HFFc6 (cell line): ENCODE data around the gene EME2. TPM values are rescaled to one million over a fixed set of nuclear protein-coding genes. Genes with fewer than 3 reads are reported as not detected.

Source experiments
- DNase-seq: peaks from one replicate; pipeline ENCODE4 v3.0.0-alpha.2; 2018
- H3K27ac Mint-ChIP-seq: 2 replicates; pipeline ENCODE4 v1.8.0; 2020; ENCODE audit warnings: mild to moderate bottlenecking, mixed read lengths
- H3K27me3 Mint-ChIP-seq: 2 replicates; pipeline ENCODE4 v1.8.0; 2021; ENCODE audit warnings: mild to moderate bottlenecking, moderate library complexity, mixed read lengths; ENCODE audit not compliant: insufficient read depth
- H3K36me3 Mint-ChIP-seq: 2 replicates; pipeline ENCODE4 v1.8.0; 2021; ENCODE audit warnings: low read depth, mixed read lengths
- H3K4me1 Mint-ChIP-seq: 2 replicates; pipeline ENCODE4 v1.8.0; 2020; ENCODE audit warnings: low read depth, mixed read lengths
- H3K4me3 Mint-ChIP-seq: 2 replicates; pipeline ENCODE4 v1.8.0; 2020; ENCODE audit warnings: mild to moderate bottlenecking, moderate library complexity, mixed read lengths
- H3K9me3 Mint-ChIP-seq: 2 replicates; pipeline ENCODE4 v1.8.0; 2020; ENCODE audit warnings: mild to moderate bottlenecking, mixed read lengths
- total RNA-seq, 6 experiments: library from RNA; stranded (reverse); fragmentation: NEBNext Ultra II Directional; extraction: Animal tissue kit (Norgen Biotek cat#: 25700); gene quantifications; 2 replicates in 1 of 6; 3 replicates in 5 of 6; pipeline ENCODE4 v1.2.3, GENCODE V29; 2021
- TF ChIP-seq, protein P1 (sequence below): fragments of 200-600 bp; sonication (generic); IDR thresholded peaks from 2 replicates; pipeline ENCODE4 v1.5.0; 2021; ENCODE audit warnings: antibody characterized with exemption, mild to moderate bottlenecking

The EME2 gene
- total RNA-seq, 6 experiments from 2014 or later = 11.4 to 16.1 (median 12.3) TPM

DNA sequence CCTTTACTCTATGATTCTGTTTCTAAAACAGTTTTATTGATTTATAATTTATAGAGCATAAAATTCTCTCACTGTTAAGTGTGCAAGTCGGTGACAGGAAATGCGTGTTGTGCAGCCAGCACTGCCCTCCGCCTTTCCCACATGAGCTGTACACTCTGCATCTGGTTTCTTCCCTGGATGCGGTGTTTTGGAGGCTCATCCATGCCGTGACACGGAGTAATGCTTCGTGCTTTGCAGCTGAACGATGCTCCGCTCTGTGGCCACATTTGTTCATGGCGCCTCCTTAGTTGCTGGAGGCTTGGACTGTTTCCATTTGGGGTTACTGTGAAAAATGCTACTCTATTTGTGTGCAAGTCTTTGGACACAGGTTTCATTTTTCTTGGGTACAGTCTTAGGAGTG lies 28.1 kb downstream of the EME2 start:
- Mint-ChIP-seq H3K9me3 (peaks cover 39% of the 10 kb centered on the region), H3K4me1 (no peaks in the 10 kb centered on the region), H3K27ac (no peak overlapping the region), H3K4me3 (no peak overlapping the region), H3K27me3 (peaks cover 1% of the 10 kb centered on the region; the same call in 1 of the 2 replicates), H3K36me3 (peaks cover 28% of the 10 kb centered on the region)
- TF ChIP-seq, protein P1, sequence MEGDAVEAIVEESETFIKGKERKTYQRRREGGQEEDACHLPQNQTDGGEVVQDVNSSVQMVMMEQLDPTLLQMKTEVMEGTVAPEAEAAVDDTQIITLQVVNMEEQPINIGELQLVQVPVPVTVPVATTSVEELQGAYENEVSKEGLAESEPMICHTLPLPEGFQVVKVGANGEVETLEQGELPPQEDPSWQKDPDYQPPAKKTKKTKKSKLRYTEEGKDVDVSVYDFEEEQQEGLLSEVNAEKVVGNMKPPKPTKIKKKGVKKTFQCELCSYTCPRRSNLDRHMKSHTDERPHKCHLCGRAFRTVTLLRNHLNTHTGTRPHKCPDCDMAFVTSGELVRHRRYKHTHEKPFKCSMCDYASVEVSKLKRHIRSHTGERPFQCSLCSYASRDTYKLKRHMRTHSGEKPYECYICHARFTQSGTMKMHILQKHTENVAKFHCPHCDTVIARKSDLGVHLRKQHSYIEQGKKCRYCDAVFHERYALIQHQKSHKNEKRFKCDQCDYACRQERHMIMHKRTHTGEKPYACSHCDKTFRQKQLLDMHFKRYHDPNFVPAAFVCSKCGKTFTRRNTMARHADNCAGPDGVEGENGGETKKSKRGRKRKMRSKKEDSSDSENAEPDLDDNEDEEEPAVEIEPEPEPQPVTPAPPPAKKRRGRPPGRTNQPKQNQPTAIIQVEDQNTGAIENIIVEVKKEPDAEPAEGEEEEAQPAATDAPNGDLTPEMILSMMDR = no peak
- DNase-seq = no peak

DNA sequence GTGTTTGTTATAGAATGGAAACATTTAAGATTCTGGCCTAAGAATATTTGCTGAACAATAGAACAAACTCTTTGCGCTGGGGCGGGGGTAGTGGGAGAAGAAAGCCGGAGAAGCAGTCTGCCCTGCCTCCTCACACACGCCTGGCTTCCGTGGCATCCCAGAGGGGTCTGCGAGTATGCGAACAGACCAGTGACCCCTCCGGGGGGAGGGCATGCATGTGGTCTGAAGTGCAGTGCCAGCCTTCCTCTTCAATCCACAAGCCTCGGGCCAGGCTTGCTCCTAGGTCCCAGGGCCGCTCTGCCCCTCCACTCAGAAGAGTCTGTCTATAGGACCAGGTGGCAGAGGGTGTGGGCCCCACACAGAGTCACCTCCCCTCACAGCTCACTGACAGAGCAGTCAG lies 35.0 kb downstream of the EME2 start:
- TF ChIP-seq, protein P1 = no peak
- no peaks in the 10 kb centered on the region for H3K4me1 Mint-ChIP-seq
- H3K36me3 Mint-ChIP-seq = 0 out of 2 replicates have a peak, but pooled peaks cover 5% of the 10 kb centered on the region
- H3K27ac Mint-ChIP-seq = no peak overlapping the region
- DNase-seq = no peak
- no peaks in the 10 kb centered on the region for H3K9me3 Mint-ChIP-seq
- H3K27me3 Mint-ChIP-seq = no peaks in the 10 kb centered on the region
- no peak overlapping the region for H3K4me3 Mint-ChIP-seq

DNA sequence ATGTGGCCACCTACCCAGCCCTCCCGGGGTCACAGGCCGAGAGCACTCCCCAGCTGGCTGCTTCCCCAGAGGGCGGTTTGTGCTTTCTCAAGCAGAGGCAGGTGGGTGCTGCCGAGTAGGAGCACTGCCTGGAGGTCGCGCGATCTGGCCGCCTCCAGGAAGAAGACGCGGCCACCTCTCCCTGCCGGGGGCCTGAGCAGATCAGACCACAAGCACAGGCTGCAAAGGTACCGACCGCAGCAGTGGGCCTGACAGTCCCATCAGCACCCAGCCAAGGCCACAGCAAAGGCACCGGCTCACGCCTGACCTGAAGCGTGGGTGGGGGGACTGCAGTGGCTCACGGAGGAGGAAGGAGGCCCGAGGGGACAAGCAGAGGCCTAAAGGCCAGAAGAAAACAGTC lies 36.1 kb downstream of the EME2 start:
- H3K4me3 Mint-ChIP-seq = no peak overlapping the region
- peaks cover 5% of the 10 kb centered on the region; the same call in 1 of the 2 replicates for H3K4me1 Mint-ChIP-seq
- H3K9me3 Mint-ChIP-seq = no peaks in the 10 kb centered on the region
- no peak for DNase-seq
- no peak overlapping the region for H3K27ac Mint-ChIP-seq
- H3K36me3 Mint-ChIP-seq = peaks cover 10% of the 10 kb centered on the region; the same call in 1 of the 2 replicates
- TF ChIP-seq, protein P1 = no peak
- no peaks in the 10 kb centered on the region for H3K27me3 Mint-ChIP-seq

DNA sequence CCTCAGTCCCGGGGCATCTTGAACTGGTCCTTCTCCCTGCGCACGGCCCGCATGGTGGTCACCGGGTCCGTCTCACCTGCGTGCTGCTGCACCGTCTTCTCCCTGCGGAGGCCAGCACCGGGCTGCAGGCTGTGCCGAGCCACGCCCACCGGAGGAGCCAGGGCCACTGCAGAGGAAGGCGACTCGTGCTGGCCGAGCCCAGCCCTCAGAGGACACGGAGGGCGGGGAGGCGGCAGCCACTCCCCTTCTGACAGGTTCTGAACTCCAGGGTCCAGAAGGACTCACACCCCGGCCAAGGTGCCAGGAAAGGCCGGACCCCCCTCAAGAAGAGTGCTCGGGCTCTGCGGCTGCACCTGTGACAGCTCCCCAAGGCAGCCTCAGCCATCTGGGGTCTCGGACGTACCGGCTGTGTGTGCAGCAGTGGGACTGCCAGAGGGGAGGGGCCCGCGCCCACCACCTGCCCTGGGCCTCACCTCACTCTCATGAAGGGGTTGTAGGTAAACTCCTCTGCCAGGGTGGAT lies 36.7 kb downstream of the EME2 start:
- Mint-ChIP-seq H3K4me1 (peaks cover 5% of the 10 kb centered on the region; the same call in 1 of the 2 replicates), H3K27me3 (no peaks in the 10 kb centered on the region), H3K4me3 (no peak overlapping the region), H3K9me3 (no peaks in the 10 kb centered on the region), H3K27ac (no peak overlapping the region), H3K36me3 (peaks cover 13% of the 10 kb centered on the region; the same call in 1 of the 2 replicates)
- TF ChIP-seq, protein P1 = no peak
- DNase-seq = no peak

DNA sequence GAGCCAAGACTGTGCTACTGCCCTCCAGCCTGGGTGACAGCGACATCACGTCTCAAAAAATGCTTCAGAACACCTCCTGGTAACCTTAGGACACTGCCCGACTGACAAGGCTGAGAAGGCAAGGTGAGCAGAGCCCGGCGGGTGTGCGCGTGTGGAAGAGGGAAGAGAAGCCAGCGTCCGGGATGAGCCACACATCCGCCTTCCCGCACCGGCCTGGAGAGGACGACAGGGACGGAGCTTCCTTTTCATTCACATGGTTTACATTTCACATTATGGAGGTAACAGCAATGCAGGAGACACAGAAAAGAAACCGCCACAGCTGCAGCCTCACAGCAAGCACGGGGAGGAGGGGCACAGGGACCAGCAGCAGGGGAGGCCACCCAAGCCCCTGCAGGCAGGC lies 37.5 kb downstream of the EME2 start:
- no peak overlapping the region for H3K4me3 Mint-ChIP-seq
- H3K27ac Mint-ChIP-seq = no peak overlapping the region
- DNase-seq = no peak
- H3K9me3 Mint-ChIP-seq = no peaks in the 10 kb centered on the region
- peaks cover 13% of the 10 kb centered on the region; the same call in 1 of the 2 replicates for H3K36me3 Mint-ChIP-seq
- TF ChIP-seq, protein P1 = no peak
- peaks cover 5% of the 10 kb centered on the region; the same call in 1 of the 2 replicates for H3K4me1 Mint-ChIP-seq
- no peaks in the 10 kb centered on the region for H3K27me3 Mint-ChIP-seq
